ENCODE data around the gene CCSER1. TPM values are rescaled to one million over a fixed set of nuclear protein-coding genes. Genes with fewer than 3 reads are reported as not detected.
"Not testable (repeated sequence)": the region's sequence is repeated elsewhere in the genome, so short reads cannot be mapped to it uniquely, and the experiment has no call there.

CCSER1 gene
- total RNA-seq, 1 donor, result 7.9 TPM

DNA sequence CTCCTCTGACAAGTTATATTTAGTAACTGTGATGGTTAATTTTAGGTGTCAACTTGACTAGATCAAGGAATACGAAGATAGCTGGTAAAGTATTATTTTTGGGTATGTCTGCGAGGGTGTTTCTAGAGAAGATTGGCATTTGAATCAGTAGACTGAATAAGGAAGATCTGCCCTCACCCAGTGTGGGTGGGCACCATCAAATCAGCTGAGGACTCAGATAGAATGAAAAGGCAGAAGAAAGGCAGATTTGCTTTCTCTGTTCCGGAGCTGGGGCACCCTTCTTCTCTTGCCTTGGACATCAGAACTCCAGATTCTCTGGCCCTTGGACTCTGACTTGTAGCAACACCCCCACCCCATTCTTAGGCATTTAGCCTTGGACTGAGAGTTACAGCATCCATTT is 981.6 kb downstream of the CCSER1 start:
- H3K27me3 ChIP-seq (ENCODE audit: insufficient read depth, low read length), result no peaks in the 10 kb centered on the region
- H3K9me3 ChIP-seq (ENCODE audit: low read depth, low read length), result no peaks in the 10 kb centered on the region
- H3K4me1 ChIP-seq (ENCODE audit: insufficient read depth, low read length), result no peaks in the 10 kb centered on the region
- no peak overlapping the region for H3K4me3 ChIP-seq (ENCODE audit: low read length)

- H3K9me3 ChIP-seq (ENCODE audit: low read depth, low read length), result no peaks in the 10 kb centered on the region
- H3K4me1 ChIP-seq (ENCODE audit: insufficient read depth, low read length), result no peaks in the 10 kb centered on the region
- H3K27me3 ChIP-seq (ENCODE audit: insufficient read depth, low read length), result no peaks in the 10 kb centered on the region
- no peak overlapping the region for H3K4me3 ChIP-seq (ENCODE audit: low read length)
Measured at GRCh38 chr4:91111556-91111955, 984.4 kb downstream of the CCSER1 start.

DNA sequence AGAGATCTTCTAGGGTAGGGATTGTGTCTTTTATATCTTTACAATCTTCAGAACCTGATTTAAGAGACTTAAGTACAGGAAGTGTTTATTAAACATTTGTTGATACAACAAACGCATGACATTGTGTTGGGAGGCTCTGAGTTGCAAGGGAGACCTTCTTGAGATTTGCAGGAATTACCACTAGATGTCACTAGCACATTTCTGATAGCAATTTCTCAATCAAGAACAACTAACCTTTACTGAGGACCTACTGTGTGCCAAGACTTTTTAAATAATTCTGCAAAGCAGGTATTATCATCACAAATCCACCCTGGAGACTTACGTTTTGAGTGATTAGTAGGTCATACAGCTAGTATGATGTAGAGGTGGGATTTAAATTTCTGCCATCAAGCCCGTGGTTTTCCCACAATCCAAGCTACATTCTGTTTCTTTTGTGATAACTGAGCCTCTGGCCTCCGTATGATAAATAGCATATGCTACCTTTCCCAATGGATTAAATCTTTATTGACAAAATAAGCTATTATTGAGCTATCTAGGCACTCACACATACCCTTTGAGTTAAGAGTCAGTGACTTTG is 986.0 kb downstream of the CCSER1 start:
- H3K4me3 ChIP-seq (ENCODE audit: low read length), result no peak overlapping the region
- no peaks in the 10 kb centered on the region for H3K4me1 ChIP-seq (ENCODE audit: insufficient read depth, low read length)
- H3K27me3 ChIP-seq (ENCODE audit: insufficient read depth, low read length), result no peaks in the 10 kb centered on the region
- no peaks in the 10 kb centered on the region for H3K9me3 ChIP-seq (ENCODE audit: low read depth, low read length)

GRCh38 chr4:91114386-91114785 is 987.2 kb downstream of the CCSER1 start:
- H3K9me3 ChIP-seq (ENCODE audit: low read depth, low read length), result no peaks in the 10 kb centered on the region
- H3K27me3 ChIP-seq (ENCODE audit: insufficient read depth, low read length), result no peaks in the 10 kb centered on the region
- H3K4me1 ChIP-seq (ENCODE audit: insufficient read depth, low read length), result no peaks in the 10 kb centered on the region
- H3K4me3 ChIP-seq (ENCODE audit: low read length), result no peak overlapping the region

DNA sequence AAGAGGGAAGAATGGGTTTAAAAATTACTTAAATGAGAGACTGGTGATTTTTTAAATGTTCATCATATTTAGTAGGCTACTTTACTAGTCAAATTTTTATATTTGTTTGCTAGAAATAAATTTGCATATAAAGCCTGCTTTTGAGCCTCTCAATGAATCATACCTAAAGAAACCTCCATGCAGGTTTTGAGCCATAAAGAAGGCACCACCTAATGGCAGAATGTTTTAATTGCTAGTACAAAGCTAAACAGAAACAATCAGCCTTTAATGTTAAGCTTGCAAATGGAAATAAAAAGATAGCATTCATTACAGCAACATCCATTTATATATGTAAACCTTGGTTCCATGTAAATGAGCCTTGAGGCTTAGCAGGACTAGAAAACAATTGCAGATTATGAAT is 989.7 kb downstream of the CCSER1 start:
- Histone ChIP-seq H3K9me3 (ENCODE audit: low read depth, low read length) (no peaks in the 10 kb centered on the region), H3K4me3 (ENCODE audit: low read length) (no peak overlapping the region), H3K27me3 (ENCODE audit: insufficient read depth, low read length) (no peaks in the 10 kb centered on the region), H3K4me1 (ENCODE audit: insufficient read depth, low read length) (no peaks in the 10 kb centered on the region)

DNA sequence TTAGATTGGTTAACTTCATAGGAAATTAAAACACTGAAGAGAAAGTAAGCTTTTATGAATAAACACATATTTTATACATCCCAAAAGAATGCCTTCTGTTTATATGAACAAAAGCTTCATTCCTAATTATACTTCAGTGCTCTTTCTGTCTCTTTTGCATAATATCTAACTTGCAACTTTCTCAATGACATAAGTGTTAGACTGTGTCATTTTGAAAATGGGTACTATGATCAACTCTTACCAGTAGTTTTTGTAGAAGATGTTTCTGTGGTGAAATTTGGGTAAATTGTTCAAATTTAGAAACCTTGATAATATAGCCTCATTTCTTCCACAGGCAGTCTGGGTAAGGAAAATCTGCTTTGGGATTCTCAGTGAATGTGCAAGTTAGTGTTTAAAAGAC is 991.4 kb downstream of the CCSER1 start:
- no peaks in the 10 kb centered on the region for H3K27me3 ChIP-seq (ENCODE audit: insufficient read depth, low read length)
- no peaks in the 10 kb centered on the region for H3K9me3 ChIP-seq (ENCODE audit: low read depth, low read length)
- no peak overlapping the region for H3K4me3 ChIP-seq (ENCODE audit: low read length)
- no peaks in the 10 kb centered on the region for H3K4me1 ChIP-seq (ENCODE audit: insufficient read depth, low read length)

GRCh38 chr4:91123742-91124141 is 996.5 kb downstream of the CCSER1 start:
- no peak overlapping the region for H3K4me3 ChIP-seq (ENCODE audit: low read length)
- no peaks in the 10 kb centered on the region for H3K9me3 ChIP-seq (ENCODE audit: low read depth, low read length)
- no peaks in the 10 kb centered on the region for H3K4me1 ChIP-seq (ENCODE audit: insufficient read depth, low read length)

GRCh38 chr4:91127192-91127591 is 1000.0 kb downstream of the CCSER1 start:
- H3K9me3 ChIP-seq (ENCODE audit: low read depth, low read length), result no peaks in the 10 kb centered on the region
- no peak overlapping the region for H3K4me3 ChIP-seq (ENCODE audit: low read length)
- no peaks in the 10 kb centered on the region for H3K4me1 ChIP-seq (ENCODE audit: insufficient read depth, low read length)
- H3K27me3 ChIP-seq (ENCODE audit: insufficient read depth, low read length), result no peaks in the 10 kb centered on the region

More at GRCh38 chr4:91123742-91124141, 996.5 kb downstream of the CCSER1 start:
- H3K27me3 ChIP-seq (ENCODE audit: insufficient read depth, low read length), result no peaks in the 10 kb centered on the region

GRCh38 chr4:91127831-91128230 is 1000.6 kb downstream of the CCSER1 start:
- Histone ChIP-seq H3K4me1 (ENCODE audit: insufficient read depth, low read length) (no peaks in the 10 kb centered on the region), H3K4me3 (ENCODE audit: low read length) (no peak overlapping the region), H3K9me3 (ENCODE audit: low read depth, low read length) (no peaks in the 10 kb centered on the region), H3K27me3 (ENCODE audit: insufficient read depth, low read length) (no peaks in the 10 kb centered on the region)

- H3K27me3 ChIP-seq (ENCODE audit: insufficient read depth, low read length), result no peaks in the 10 kb centered on the region
- H3K4me1 ChIP-seq (ENCODE audit: insufficient read depth, low read length), result no peaks in the 10 kb centered on the region
- no peaks in the 10 kb centered on the region for H3K9me3 ChIP-seq (ENCODE audit: low read depth, low read length)
- no peak overlapping the region for H3K4me3 ChIP-seq (ENCODE audit: low read length)
Measured at GRCh38 chr4:91128519-91128918, 1001.3 kb downstream of the CCSER1 start.

GRCh38 chr4:91147067-91147466 is 1019.9 kb downstream of the CCSER1 start:
- Histone ChIP-seq H3K27me3 (ENCODE audit: insufficient read depth, low read length) (no peaks in the 10 kb centered on the region), H3K9me3 (ENCODE audit: low read depth, low read length) (peaks cover 4% of the 10 kb centered on the region), H3K4me3 (ENCODE audit: low read length) (no peak overlapping the region), H3K4me1 (ENCODE audit: insufficient read depth, low read length) (no peaks in the 10 kb centered on the region)

GRCh38 chr4:91154041-91154440 is 1026.8 kb downstream of the CCSER1 start:
- not testable (repeated sequence) for H3K27me3 ChIP-seq (ENCODE audit: insufficient read depth, low read length); H3K4me1 ChIP-seq (ENCODE audit: insufficient read depth, low read length); H3K9me3 ChIP-seq (ENCODE audit: low read depth, low read length); H3K4me3 ChIP-seq (ENCODE audit: low read length)

DNA sequence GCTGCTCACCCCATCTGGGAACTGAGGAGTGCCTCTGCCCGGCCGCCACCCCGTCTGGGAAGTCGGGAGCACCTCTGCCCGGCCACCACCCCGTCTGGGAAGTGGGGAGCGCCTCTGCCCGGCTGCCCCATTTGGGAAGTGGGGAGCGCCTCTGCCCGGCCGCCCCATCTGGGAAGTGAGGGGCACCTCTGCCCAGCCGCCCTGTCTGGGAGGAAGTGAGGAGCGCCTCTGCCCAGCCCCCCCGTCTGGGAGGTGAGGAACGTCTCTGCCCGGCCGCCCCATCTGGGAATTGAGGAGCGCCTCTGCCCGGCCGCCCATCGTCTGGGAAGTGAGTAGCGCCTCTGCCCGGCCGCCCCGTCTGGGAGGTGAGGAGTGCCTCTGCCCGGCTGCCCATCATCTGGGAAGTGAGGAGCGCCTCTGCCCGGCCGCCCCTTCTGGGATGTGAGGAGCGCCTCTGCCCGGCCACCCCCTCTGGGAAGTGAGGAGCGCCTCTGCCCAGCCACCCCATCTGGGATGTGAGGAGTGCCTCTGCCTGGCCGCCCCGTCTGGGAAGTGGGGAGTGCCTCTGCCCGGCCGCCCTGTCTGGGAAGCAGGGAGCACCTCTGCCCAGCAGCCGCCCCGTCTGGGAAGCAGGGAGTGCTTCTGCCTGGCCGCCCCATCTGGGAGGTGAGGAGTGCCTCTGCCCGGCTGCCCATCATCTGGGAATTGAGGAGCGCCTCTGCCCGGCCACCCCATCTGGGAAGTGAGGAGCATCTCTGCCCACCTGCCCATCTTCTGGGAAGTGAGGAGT is 1040.9 kb downstream of the CCSER1 start:
- not testable (repeated sequence) for H3K27me3 ChIP-seq (ENCODE audit: insufficient read depth, low read length); H3K4me3 ChIP-seq (ENCODE audit: low read length); H3K9me3 ChIP-seq (ENCODE audit: low read depth, low read length); H3K4me1 ChIP-seq (ENCODE audit: insufficient read depth, low read length)

DNA sequence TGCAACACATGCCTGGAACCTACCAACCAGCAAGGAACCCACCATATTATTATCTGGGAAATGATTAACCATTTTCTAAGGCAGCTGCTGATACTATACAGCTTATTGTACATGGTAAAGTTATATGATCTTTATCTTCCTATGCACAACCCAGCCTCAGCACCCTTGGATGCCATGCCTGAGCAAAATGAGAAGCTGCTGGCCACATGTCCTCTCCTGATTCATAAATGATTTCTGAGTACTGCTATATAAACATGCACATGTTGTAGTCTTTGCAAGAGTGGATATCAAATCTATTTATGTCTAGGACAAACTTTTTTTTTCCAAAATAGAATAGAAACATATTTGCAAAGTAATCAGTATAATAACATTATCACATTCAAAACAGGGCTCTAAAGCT is 1043.6 kb downstream of the CCSER1 start:
- Histone ChIP-seq H3K4me1 (ENCODE audit: insufficient read depth, low read length) (no peaks in the 10 kb centered on the region), H3K27me3 (ENCODE audit: insufficient read depth, low read length) (no peaks in the 10 kb centered on the region), H3K9me3 (ENCODE audit: low read depth, low read length) (no peaks in the 10 kb centered on the region), H3K4me3 (ENCODE audit: low read length) (no peak overlapping the region)

DNA sequence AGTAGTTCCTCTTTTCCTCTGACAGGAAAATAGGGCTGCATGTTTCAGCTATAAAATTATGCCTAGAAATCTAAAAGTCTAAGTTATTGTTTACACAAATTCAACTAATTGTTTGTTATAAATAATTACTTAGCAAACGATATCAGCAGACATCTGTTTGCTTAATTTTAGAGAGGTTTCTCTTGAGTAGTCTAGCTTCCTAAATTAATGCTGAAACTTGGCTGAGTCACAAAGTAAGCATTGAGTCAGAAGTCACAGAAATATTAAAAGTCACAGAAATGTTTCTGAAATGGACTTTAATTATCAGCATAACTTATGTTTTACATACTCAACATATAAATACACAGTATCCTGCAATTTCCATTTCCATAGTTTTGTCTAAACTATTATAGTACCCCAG is 1044.0 kb downstream of the CCSER1 start:
- Histone ChIP-seq H3K27me3 (ENCODE audit: insufficient read depth, low read length) (no peaks in the 10 kb centered on the region), H3K4me1 (ENCODE audit: insufficient read depth, low read length) (no peaks in the 10 kb centered on the region), H3K4me3 (ENCODE audit: low read length) (no peak overlapping the region), H3K9me3 (ENCODE audit: low read depth, low read length) (no peaks in the 10 kb centered on the region)

- H3K9me3 ChIP-seq (ENCODE audit: low read depth, low read length); H3K4me3 ChIP-seq (ENCODE audit: low read length); H3K27me3 ChIP-seq (ENCODE audit: insufficient read depth, low read length); H3K4me1 ChIP-seq (ENCODE audit: insufficient read depth, low read length): not testable (repeated sequence)
Measured at GRCh38 chr4:91185061-91185460, 1057.9 kb downstream of the CCSER1 start.
